ENCODE measurements around the gene PEX19.

- TF ChIP-seq CTCF (IDR thresholded peaks at IDR 0.05 in 4 of 5, conservative IDR thresholded peaks at IDR 0.05 in 1 of 5) (no peak), POLR2A (IDR thresholded peaks at IDR 0.05) (no peak)
These were observed 8.4 kb upstream of the PEX19 start for GRCh38 chr1:160293020-160293968.
